GM18502 (cell line): ENCODE measurements around the gene SHISA7.
"Not testable (repeated sequence)": the region's sequence is repeated elsewhere in the genome, so short reads cannot be mapped to it uniquely, and the experiment has no call there.

Experiments
- ATAC-seq: cut with Tn5 transposase; IDR thresholded peaks from one replicate; pipeline ENCODE4 v1.9.1; 2021; ENCODE audit warnings: mild to moderate bottlenecking; ENCODE audit not compliant: unreplicated experiment, poor library complexity

SHISA7 gene

GRCh38 chr19:55423225-55424005, 19.7 kb downstream of the SHISA7 start:
- no peak for ATAC-seq

GRCh38 chr19:55421281-55421680, 21.8 kb downstream of the SHISA7 start:
- ATAC-seq, result not testable (repeated sequence)

DNA sequence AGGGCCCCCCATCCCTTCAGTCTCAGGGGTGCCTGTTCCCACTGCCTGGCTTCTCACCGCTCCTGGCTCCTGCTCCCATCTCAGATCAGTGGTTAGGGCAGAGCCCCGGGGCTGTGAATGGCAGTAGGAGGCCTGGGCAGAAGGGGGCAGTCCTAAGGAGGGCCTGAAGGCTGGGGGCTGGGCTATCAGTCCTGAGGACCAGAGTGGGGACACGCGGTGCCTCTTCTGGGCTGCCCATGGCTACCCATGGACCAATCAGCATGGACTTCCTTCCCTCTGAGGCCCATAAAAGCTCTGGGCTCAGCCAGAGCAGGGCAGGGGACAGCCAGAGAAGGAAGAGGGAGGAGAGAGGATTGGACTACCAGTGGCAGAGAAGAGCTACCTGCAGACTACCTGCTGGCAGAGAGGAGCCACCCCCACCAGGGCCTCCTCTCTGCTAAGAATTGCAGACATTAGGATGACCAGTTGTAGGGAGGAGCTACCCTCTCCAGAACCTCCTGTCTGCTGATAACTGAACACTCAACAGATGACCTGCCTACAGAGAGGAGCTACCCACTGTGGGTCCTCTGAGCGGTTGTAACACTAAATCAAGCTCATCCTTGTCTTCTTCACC, 23.4 kb downstream of the SHISA7 start:
- no peak for ATAC-seq

DNA sequence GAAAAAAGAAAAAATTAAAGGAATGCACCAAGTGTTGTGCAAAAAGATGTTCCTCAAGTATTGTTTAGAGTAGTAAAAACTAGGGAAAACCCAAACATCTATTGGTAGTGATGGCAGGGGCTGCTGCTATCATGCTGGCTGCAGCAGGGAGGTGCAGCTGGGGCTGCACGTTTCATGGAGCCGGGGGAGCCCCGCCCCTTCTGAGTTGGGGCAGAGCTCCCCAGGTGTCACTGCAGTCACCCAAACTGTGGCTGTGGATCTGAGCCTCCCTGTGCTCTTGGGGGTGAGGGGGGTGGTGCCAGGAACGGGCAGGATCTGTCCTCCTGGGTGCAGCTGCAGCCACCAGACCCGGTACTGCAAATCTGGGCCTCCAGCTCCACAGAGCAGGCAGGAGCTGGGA, 24.0 kb downstream of the SHISA7 start:
- no peak for ATAC-seq

GRCh38 chr19:55418185-55418584, 24.9 kb downstream of the SHISA7 start:
- ATAC-seq, result no peak

- no peak for ATAC-seq
Observed at GRCh38 chr19:55410168-55410567, 32.9 kb downstream of the SHISA7 start.

DNA sequence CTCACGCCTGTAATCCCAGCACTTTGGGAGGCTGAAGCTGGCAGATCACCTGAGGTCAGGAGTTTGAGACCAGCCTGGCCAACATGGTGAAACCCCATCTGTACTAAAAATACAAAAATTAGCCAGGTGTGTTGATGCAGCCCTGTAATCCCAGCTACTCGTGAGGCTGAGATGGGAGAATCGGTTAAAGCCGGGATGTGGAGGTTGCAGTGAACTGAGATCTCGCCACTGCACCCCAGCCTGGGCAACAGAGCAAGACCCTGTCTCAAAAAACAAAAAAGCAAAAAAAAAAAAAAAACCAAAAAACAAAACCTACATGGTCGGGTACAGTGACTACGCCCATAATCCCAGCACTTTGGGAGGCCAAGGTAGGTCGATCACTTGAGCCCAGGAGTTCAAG, 33.9 kb downstream of the SHISA7 start:
- not testable (repeated sequence) for ATAC-seq

DNA sequence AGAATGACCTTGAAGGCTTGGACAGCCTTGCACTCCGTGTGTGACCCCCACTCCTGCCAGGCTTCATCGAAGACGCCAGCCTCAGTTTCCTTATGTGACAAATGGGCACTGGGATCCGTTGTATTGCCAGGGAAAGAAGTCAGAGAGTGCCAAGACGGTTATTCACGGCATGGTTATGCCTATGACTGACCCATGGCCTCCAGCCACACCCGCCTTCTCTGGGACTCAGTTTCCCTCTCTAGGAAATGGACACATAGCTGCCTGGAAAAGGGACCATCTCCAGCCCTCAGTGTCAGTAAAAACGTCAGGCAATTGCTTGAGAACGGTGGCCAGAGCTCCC, 34.6 kb downstream of the SHISA7 start:
- no peak for ATAC-seq

GRCh38 chr19:55407800-55408532, 35.1 kb downstream of the SHISA7 start:
- ATAC-seq, result peak; percentile 86

- not testable (repeated sequence) for ATAC-seq
Observed at GRCh38 chr19:55407550-55407799, 35.6 kb downstream of the SHISA7 start, which contains the start of gene UBE2S. TSS of gene UBE2S (minus strand) at chr19:55407788. CDS start at chr19:55407589, 199 bp downstream.

- ATAC-seq, result no peak
Observed at GRCh38 chr19:55406826-55407549, 36.1 kb downstream of the SHISA7 start.

DNA sequence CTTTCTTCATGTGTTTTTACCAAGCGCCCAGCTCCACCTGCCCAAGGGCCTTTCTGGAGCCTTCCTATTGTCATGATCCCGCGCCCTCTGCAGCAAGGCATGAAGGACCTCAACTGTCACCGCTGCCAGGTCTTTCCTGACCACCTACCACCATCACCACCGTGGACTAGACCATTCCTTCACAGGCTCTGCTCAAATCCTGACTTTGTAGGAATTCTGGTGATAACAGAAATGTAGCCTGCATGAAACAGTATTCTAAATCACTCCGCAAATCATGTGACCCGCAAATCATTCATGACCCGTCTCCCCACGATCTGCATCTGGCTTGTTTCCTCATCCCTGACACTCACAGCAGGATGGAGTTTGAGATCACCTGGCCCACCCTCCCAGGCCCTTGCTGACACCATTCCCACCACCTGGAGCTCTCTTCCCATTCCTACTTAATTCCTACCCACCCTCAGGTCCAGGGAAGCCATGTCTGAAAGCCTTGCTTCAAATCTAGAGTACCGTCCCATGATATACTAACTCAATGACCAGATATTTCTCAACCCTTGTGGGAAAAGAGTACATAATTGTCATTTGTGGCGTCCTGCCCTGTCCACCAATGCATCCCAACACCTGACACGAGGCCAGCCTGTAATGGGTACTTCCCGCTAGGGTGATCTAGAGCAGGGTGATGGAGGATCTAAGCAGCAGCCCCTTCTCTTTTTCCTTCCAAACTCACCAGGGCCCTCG, 36.8 kb downstream of the SHISA7 start:
- ATAC-seq, result no peak

- ATAC-seq, result no peak
Observed at GRCh38 chr19:55405638-55406037, 37.5 kb downstream of the SHISA7 start.

DNA sequence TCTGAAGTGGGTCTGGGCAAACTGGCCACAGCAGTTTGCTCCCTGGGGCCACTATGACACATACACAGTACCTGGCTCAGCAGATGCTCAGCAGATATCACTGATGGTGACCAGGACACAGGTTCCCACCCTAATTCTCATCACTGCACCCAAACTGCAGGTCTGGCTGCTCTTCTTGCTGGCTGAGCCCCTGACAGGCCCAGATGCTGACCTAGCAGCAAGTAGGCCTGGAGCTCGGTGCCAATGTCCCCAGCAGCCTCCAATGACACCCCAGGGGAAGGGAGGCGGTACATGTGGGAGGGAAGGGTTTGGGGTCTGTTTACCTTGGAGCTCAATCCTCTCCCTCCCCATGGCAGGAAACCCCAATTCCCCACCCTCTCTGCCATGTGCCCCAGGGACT, 40.6 kb downstream of the SHISA7 start:
- no peak for ATAC-seq

GRCh38 chr19:55401390-55401789, 41.7 kb downstream of the SHISA7 start:
- ATAC-seq, result not testable (repeated sequence)

- no peak for ATAC-seq
Observed at GRCh38 chr19:55400281-55401087, 42.6 kb downstream of the SHISA7 start.

DNA sequence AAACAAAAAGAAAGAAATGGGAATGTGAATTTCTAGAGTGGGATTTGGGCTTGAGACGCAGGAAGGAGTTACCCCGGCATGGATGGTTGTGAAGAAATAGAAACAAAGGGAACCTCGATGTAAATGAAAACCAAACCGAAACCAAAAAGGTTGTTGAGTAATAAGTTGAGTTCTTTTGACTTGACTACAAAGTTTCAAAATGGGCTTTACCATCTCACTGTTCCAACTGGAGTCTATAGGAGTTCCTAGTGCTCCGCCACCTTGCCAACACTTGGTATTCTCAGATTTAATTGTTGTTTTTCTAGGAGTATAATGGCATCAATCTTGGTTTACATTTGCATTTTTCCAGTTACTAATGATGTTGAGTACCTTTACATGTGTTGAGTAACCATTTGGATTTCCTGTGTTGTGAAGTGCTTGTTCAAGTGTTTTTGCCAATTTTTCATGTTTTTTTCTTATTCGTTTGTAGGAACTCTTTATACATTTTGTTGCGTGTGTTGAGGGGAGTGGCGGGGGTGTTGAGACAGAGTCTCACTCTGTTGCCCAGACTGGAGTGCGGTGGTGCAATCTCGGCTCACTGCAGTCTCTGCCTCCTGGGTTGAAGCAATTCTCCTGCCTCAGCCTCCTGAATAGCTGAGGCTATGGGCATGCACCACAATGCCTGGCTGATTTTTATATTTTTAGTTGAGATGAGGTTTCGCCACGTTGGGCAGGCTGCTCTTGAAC, 44.7 kb downstream of the SHISA7 start:
- ATAC-seq, result no peak

DNA sequence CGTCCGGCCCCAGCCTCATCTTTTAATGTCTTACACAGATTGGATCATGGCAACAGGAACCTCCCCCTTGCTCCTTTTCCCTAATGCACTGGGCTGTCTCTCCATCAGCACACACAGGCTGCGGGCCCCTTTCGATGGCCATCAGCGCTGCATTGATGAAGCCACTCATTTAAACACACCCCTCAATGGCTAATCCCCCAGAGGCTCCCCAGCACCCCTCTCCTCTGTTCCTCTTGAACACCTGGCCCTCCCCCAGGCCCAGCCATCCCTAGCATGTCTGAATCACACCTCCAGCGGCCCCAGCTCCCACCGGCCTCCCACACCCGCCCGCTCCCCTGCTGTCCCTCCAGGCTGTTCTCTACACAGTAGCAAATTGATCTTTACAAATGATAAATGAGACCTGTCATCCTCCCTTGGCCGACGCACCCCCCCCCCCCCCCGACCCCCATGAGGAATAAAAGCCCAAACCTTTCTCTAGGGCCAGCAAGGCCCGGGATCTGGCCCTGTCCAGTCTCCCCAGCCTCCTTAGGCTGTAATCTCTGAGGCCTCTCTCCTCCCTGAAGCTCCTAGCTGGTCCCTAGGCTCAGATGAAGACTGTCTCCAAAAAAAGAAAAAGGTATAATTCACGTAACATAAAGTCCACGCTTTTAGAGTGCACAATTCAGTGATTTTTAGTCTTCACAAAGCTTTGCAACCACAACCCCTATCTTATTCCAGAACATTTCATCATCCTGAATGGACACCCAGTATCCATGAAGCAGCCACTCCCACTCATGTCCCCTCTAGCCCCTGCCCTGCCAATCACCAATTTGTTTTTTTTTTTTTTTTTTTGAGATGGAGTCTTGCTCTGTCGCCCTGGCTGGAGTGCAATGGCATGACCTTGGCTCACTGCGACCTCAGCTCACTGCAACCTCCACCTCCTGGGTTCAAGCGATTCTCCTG, 50.0 kb downstream of the SHISA7 start:
- no peak for ATAC-seq
